Posterior vena cava (tissue), 2 donors: ENCODE data around the gene ERO1A. TPM values are rescaled to one million over a fixed set of nuclear protein-coding genes. Genes with fewer than 3 reads are reported as not detected.
"Not testable (repeated sequence)": the region's sequence is repeated elsewhere in the genome, so short reads cannot be mapped to it uniquely, and the experiment has no call there.

Source experiments
- DNase-seq: peaks from one replicate; pipeline ENCODE4 v3.0.0-alpha.2; 2020; ENCODE audit warnings: low spot score
- intact Hi-C, 2 donors: fragments of 100-400 bp; cut with DNase I; formaldehyde crosslinking; loops; one replicate each; pipeline versions ENCODE4 v1.14.1 to v1.14.2; 2022 to 2023
- long read RNA-seq, 2 donors: library from polyadenylated mRNA; unstranded; transcript quantifications; one replicate each; pipeline ENCODE4 v2.0.0, GENCODE V29; 2020 to 2021
- total RNA-seq, 2 donors: library from RNA; stranded (reverse); fragmentation: NEBNext Ultra II Directional; extraction: Animal tissue kit (Norgen Biotek cat#: 25700); gene quantifications; one replicate each; pipeline ENCODE4 v1.2.1, GENCODE V29; 2021
- donor health status: DM: yes; HTN: yes; CAD: no.
- donor health status: DM: yes; HTN: yes; CAD: no.

Gene ERO1A
- total RNA-seq: 10 to 100 TPM; 36.5 to 54.6 TPM
- long read RNA-seq, donor 1, partial matches to known transcripts: 0 of 4 reads
- long read RNA-seq, donor 1, other reads (novel, unspliced or antisense): 4 of 4 reads
- long read RNA-seq, donor 2, partial matches to known transcripts: 0 of 1 reads
- long read RNA-seq, donor 2, other reads (novel, unspliced or antisense): 1 of 1 reads

GRCh38 chr14:52695481-52696091, at the start of gene ERO1A:
ERO1A (minus strand) TSS chr14:52695558; CDS start chr14:52695481, 77 bp downstream.
- intact Hi-C loops: no loop called here
- peak; percentile 97 for DNase-seq

DNA sequence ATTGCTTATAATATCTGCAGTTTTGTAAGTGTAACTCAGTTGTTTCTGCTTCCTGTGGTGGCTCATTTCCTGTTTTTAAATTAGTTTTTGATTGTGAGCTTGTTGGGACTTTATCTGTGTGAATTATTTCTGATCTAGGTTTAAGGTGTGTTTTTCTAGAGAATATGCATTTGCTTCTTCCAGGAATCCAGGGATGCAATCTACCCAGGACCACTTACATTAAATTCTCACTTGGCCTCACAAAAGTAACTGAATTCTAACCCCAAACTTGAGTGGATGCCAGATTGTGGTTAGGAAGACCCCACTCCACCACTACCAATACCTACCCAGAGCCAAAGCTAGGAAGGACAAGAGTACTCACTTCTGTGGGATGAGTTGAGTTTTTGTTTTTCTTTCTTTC, 46.5 kb upstream of the ERO1A start:
- DNase-seq: no peak
- intact Hi-C loops: no loop called here

GRCh38 chr14:52740751-52741150, 45.4 kb upstream of the ERO1A start:
- intact Hi-C loops: no loop called here
- DNase-seq: no peak

DNA sequence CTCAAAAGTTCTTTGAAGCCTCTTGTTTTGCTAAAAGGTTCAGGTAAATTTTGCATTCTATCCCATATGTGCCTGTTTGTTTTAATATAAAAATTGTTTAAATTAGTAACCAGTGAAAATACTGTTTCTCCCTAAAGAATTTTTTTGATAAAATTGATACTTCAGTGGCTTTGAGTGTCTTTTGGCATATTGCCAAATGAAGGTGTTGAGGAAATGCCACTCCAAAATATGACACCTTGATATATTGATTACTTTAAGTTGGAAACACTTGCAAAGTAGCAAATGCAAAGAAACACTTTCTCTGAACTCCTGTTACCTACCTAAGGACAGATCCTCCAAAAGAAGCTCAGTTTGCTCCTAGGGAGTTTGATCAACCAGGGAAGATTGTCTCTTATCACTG, 43.1 kb upstream of the ERO1A start:
- no peak for DNase-seq
- intact Hi-C loops: loop anchor here in 1 of 2 donors (10.0 kb wide), 1 partner anchor 46 kb away; no protein-coding TSS in a partner anchor

GRCh38 chr14:52735921-52736489, 40.6 kb upstream of the ERO1A start:
- no peak for DNase-seq
- intact Hi-C loops: loop anchor here in 1 of 2 donors (10.0 kb wide), 1 partner anchor 49 kb away; no protein-coding TSS in a partner anchor

DNA sequence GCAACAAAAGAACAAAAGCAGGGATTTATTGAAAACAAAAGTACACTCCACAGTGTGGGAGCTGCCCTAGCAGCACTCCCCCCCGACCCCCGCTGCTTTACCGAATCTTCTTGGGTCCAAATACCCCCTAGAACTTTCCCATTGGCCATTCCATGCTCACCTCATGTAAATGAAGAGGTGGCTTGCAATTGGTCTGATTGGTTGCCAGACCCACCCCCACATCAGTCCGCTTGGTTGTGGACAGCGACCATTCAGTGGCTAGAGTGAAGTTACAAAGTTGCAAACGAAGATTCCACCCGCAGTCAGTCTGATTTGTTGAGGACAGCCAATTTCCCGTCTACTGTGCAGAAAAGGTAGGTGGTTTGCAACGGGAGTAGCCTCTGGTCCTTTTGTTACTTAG, 38.5 kb upstream of the ERO1A start:
- intact Hi-C loops: loop anchor here in 1 of 2 donors (10.0 kb wide), 1 partner anchor 51 kb away; no protein-coding TSS in a partner anchor
- DNase-seq: no peak

- DNase-seq: no peak
- intact Hi-C loops: loop anchor here in 1 of 2 donors (10.0 kb wide), 1 partner anchor 54 kb away; no protein-coding TSS in a partner anchor
Measured at GRCh38 chr14:52730709-52731111, 35.4 kb upstream of the ERO1A start.

DNA sequence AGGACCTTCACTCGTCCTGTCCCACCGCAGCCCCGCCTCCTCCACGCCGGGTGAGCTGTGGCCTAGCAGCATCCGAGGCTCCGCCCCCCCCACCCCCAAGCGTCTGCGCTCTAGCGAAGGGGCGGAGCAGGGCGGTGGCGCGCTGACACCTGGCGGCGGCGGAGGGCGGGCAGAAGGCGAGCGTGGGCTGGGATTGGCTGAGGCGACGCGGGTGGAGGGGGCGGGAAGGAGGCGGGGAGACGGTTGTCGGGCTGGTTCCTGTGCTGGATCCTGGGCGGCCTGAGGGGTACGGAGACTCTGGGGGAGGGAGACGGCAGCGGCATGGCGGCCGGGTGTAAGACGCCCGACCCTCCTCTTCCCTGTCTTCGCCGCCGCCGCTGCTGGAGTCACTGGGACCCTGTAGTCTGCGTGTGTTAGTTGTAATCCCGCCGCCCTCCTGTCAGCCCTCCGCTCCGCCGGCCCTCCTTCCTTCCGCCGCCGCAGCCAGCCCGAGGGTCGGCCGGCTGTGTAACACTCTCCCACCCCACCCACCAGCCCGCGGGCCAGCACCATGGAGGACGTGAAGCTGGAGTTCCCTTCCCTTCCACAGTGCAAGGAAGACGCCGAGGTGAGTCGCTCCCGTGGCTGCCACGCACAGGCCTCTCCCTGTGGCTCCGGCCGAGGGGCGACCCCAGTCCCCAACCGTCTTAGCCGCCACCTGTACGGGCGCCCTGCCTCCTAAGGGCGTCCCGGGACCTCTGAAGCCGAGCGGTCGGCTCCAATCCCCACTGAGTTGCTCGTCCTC, 34.8 kb upstream of the ERO1A start, which contains the start of gene STYX:
STYX (plus strand) TSS at position 242 of the 784 bp plus-strand sequence; CDS start at position 551, 309 bp downstream.
- DNase-seq: peak; percentile 99
- intact Hi-C loops: loop anchor here in 1 of 2 donors (10.0 kb wide), 1 partner anchor 55 kb away; no protein-coding TSS in a partner anchor

GRCh38 chr14:52729585-52729924, 34.2 kb upstream of the ERO1A start:
- no peak for DNase-seq
- intact Hi-C loops: no loop called here

GRCh38 chr14:52729035-52729434, 33.7 kb upstream of the ERO1A start:
- intact Hi-C loops, DNase-seq: not testable (repeated sequence)

GRCh38 chr14:52727509-52727908, 32.2 kb upstream of the ERO1A start:
- DNase-seq, intact Hi-C loops: not testable (repeated sequence)

DNA sequence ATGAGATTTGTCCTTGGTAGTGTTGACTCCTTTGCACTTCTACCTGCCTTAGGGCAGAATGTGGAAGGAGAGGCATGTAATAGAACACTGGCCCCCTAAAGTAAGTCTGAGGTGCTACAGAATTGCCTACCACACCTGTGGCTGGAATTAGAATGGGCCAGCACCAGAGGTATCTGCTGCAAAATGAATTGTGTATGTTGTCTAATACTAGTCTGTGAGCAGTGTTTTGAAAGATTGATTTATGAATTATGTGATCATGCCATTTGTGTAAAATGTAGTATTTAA, 28.9 kb upstream of the ERO1A start:
- DNase-seq: no peak

GRCh38 chr14:52723514-52724359, 28.4 kb upstream of the ERO1A start:
- no peak for DNase-seq
- intact Hi-C loops: no loop called here

More for the DNA sequence above, 28.9 kb upstream of the ERO1A start:
- intact Hi-C loops: no loop called here

- DNase-seq: no peak
- intact Hi-C loops: no loop called here
Measured at GRCh38 chr14:52716155-52716554, 20.8 kb upstream of the ERO1A start.

DNA sequence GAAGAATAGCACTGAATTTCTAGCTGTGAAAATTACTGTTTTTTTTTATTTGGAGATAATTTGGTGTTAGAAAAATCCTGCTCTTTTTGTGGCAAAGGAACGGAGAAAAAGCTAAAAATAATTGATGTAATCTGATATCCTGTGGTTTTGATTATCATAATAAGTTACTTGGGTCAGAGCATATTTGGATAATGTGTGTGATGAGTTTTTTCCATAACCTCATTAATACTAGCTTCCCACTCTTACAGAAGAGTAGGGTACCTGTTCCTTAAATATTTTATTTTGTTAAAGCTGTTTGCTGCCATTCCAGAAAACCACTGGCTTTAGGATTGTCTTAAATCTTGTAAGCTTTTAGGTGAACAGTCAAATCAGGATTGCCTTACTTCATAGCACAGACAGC, 16.3 kb upstream of the ERO1A start:
- DNase-seq: no peak

GRCh38 chr14:52706724-52707706, 11.7 kb upstream of the ERO1A start, which contains the start of gene PSMC6:
PSMC6 (plus strand) TSS chr14:52707200; CDS start chr14:52707220, 20 bp downstream.
- intact Hi-C loops: no loop called here
- peak; percentile 98 for DNase-seq

More for the DNA sequence above, 16.3 kb upstream of the ERO1A start:
- intact Hi-C loops: no loop called here

DNA sequence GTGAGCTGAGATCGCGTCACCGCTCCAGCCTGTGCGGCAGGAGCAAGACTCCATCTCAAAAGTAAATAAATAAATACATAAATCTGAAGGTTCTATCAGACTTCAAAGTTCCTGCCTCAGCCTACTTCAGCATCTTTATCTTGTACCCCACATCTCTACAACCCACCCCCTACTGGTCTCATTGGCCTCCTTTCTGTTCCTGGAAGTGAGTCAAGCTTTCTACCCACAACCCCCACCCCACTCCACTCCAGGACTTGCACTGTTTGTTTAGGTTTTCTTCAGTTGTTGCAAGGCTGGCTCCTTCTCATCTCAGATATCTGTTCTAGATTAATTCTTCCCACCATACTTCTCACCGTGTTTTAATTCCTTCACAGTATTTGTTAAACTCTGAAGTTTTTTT, 10.9 kb upstream of the ERO1A start:
- intact Hi-C loops: no loop called here
- no peak for DNase-seq

DNA sequence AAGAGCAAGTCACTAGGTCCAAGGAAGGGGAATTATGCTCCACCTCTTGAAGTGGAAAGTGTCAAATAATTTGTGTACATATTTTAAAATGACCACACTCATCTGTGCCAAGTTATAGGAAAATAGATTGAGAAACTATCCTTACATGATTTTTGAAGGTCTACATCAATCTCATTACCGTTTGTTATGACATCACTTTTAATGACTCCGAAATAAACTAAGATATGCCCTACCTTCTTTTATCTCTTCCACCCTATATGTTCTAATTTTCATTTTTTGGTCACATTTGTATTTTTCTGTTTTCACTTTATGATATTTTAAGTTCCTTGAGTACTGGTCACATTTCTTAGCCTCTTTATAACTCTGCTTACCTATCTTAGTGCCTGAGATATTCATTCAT, 8.3 kb upstream of the ERO1A start:
- intact Hi-C loops: no loop called here
- no peak for DNase-seq
